GM13977 (cell line): ENCODE data around the gene MESD.

ENCODE experiments used
- DNase-seq: peaks from one replicate; pipeline ENCODE4 v3.0.0; 2012; ENCODE audit warnings: low spot score
- in situ Hi-C: fragments of 300-500 bp; cut with MboI; formaldehyde crosslinking; loops from one replicate; pipeline ENCODE4 v1.12.0; 2022; ENCODE audit warnings: low sequenced_read_pairs, low pct_unique_long_range_greater_than_20kb, mixed read lengths, inconsistent platforms; ENCODE audit not compliant: unreplicated experiment
- TF ChIP-seq, protein P1 (sequence below): IDR thresholded peaks from 2 replicates; pipeline ENCODE4 v1.5.1; 2012; ENCODE audit warnings: mild to moderate bottlenecking, control low read depth; ENCODE audit not compliant: insufficient read depth; ENCODE audit errors: extremely low read depth, missing control alignments

MESD gene

DNA sequence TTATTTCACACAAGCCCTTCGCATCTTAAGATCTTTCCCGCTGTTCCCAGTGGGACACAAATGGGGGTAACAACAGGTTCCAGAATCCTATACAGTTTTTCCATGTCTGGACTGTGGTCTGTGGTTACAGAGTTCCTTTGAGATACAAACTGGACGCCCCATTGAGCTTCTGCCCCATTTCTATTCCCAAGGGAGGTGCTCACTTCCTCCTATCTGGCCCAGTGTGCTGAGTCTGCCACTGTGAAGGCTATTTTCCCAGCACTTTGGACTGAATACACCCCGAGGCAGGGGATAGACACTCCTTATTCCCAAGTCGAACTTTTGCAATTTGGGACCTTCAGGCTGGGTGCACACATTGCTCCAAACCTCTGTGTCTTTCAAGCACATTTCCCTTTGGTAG, 44.0 kb downstream of the MESD start:
- no peak for DNase-seq
- in situ Hi-C loops = no loop called here

DNA sequence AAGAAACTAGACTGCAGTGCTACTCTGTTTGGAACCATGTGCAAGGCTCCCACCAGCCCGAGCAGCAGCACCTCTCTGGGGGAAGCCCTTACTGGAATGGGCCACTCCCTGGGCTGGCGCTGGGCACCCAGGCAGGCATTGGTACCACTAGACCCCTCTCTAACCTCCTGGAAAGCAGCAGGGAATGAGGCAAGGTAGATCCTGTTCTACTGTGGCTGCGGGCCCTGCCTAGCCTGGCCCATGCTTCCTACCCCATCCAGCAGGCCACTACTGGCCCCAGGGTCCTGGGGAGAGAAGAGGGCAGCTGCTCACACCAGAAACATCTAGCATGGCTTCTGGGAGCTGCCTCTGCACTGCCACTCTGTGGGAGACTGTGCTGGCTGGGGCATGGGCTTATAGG, 44.8 kb downstream of the MESD start:
- no peak for DNase-seq
- in situ Hi-C loops = no loop called here
- TF ChIP-seq, protein P1, sequence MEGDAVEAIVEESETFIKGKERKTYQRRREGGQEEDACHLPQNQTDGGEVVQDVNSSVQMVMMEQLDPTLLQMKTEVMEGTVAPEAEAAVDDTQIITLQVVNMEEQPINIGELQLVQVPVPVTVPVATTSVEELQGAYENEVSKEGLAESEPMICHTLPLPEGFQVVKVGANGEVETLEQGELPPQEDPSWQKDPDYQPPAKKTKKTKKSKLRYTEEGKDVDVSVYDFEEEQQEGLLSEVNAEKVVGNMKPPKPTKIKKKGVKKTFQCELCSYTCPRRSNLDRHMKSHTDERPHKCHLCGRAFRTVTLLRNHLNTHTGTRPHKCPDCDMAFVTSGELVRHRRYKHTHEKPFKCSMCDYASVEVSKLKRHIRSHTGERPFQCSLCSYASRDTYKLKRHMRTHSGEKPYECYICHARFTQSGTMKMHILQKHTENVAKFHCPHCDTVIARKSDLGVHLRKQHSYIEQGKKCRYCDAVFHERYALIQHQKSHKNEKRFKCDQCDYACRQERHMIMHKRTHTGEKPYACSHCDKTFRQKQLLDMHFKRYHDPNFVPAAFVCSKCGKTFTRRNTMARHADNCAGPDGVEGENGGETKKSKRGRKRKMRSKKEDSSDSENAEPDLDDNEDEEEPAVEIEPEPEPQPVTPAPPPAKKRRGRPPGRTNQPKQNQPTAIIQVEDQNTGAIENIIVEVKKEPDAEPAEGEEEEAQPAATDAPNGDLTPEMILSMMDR = no peak

More for the DNA sequence above, 44.0 kb downstream of the MESD start:
- TF ChIP-seq, protein P1 = no peak

DNA sequence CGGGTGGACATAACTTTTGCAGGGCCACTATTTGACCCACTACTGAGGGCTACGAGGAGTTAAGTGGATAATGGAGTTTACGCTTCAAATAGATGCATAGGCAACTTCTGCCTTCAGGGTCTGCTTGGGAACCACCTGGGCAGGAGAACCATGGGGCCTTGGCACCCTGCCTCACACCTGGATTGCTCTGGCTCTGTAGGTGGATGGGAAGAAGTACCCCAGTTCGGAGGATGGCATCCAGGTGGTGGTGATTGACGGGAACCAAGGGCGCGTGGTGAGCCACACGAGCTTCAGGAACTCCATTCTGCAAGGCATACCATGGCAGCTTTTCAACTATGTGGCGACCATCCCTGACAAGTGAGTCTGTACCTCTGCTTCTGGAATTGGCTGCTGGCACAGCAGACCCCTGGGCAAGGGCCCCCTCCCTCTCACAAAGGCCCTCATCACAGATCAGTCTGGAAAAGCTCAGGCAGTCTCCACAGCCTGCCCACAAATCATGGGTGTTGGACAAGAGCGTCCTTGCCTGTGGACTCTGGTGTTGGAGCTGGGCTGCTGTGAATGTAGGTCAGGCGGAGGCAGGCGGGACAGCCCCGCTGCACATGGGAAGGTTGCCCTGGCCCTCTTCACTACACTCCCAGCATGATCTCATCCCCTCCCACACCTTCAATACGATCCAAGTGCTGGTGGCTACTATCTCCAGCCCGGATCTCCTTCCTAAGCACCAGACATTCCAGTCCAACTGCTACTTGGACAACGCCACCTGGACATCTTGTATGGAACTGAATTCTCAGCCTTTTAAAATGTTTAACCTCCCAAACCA, 46.7 kb downstream of the MESD start:
- no peak for DNase-seq
- in situ Hi-C loops = no loop called here
- TF ChIP-seq, protein P1 = no peak

DNA sequence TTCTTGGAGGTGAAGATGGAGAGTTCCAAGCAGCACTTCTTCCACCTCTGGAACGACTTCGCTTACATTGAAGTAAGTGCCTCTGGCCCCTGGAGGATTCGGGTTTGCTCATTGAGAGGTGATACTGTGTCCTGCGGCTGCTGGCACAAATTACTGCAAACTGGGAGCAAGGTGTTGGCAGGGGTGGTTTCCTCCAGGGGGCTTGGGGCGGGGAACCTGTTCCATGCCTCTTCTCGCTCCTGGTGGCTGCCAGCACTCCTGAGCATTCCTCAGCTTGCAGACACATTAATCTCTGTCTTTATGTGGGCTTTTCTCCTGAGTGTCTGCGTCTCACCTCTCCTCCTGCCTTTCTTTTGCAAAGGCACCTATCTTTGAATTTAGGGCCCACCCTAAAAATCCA, 47.4 kb downstream of the MESD start:
- in situ Hi-C loops = no loop called here
- TF ChIP-seq, protein P1 = no peak

DNA sequence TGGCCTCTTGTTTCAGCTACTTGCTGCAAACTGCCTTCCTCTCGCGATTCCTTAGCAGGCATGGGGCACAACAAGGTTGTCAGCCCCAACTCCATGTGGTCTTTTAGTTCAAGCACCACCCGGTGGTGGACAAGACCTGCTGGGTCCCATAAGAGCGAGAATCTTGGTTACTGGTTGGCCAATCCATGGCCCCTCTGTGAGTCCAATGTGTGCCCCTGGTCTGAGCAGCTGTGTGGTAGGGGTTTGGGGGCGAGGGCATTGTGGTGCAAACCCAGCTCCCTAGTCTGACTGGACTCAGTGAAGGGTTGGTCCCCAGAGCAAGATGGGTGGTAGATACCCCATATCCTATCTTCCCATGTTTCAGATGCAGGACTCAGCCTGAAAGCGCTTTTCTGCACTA, 48.8 kb downstream of the MESD start:
- in situ Hi-C loops = no loop called here
- no peak for DNase-seq
- TF ChIP-seq, protein P1 = no peak

More for the DNA sequence above, 47.4 kb downstream of the MESD start:
- no peak for DNase-seq

DNA sequence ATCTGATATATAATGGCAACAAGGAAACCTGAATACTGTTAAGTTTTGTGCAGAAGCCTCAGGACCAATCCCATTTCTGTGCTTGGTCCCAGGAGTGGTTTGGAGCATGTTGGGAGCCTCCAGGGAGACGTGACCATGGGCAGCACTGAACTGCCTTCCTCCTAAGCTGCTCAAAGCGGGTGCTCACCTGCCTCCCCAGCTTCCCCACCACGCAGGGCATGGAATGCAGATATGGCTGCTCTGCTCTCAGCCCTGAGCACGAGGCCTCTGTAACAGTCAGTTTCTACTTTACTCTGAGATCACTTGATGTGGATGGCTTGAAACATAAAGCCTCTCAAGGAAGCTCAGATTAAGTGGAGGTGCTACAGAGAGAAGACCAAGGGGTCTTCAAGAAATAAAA, 49.3 kb downstream of the MESD start:
- in situ Hi-C loops = no loop called here
- TF ChIP-seq, protein P1 = no peak
- no peak for DNase-seq

DNA sequence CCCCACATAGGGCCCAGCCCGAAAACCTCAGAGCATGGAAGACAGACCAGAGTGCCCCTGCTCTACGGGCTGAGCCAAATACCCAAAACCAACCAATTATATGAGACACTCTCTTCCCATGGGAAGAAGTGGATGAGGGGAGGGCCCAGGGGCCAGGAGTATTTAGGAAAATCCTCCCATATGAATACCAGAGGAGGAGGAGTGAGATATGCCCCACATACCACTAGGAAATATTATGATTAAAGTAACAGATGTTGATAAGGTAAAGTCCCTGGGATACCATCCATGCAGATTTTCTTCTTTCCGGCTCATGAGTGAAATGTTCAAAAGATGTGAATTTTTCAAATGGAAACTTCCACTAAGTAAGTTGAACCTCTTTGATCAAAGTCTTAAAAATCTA, 50.4 kb downstream of the MESD start:
- TF ChIP-seq, protein P1 = no peak
- in situ Hi-C loops = no loop called here
- no peak for DNase-seq
